ENCODE measurements around the gene POLR2J3. TPM values are rescaled to one million over a fixed set of nuclear protein-coding genes. Genes with fewer than 3 reads are reported as not detected.
"Not testable (repeated sequence)": the region's sequence is repeated elsewhere in the genome, so short reads cannot be mapped to it uniquely, and the experiment has no call there.

The POLR2J3 gene
- total RNA-seq, 1 experiment from 2014 or later = 14.0 TPM

DNA sequence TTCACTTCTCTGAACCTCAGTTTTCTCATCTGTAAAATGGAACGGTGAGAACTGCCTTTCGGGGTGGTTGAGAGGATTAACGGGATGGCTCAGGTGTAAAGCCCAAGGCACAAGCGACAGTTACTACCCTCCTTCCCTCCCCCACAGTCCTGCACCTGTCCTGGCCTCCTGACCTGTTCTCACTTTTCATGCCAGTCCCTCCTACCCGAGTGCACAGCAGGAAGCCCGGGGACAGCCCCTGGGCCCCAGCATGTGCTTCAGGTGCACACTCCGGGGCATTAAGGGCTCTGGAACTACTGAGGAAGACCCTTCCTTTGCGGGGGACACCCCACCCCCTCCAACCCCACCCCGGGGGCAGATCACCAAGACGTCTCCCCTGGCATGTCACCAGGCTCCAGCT, 43.5 kb upstream of the POLR2J3 start:
- TSS peak; percentile 50 for BruUV-seq (replicated peaks)
- H3K4me1 ChIP-seq (ENCODE audit: control insufficient read depth in 1 of 2, insufficient read depth in 2 of 2, low read length in 2 of 2); H4K20me1 ChIP-seq (ENCODE audit: insufficient read depth); H3K27me3 ChIP-seq (ENCODE audit: insufficient read depth, low read length); DNase-seq (ENCODE audit: low read depth, low spot score); intact Hi-C loops (cut with micrococcal nuclease); POLR2A ChIA-PET; H2AFZ ChIP-seq (ENCODE audit: low read depth, low read length, poor library complexity, severe bottlenecking); H3K9me3 ChIP-seq (ENCODE audit: control insufficient read depth in 1 of 2, insufficient read depth in 1 of 2, low read depth in 1 of 2, low read length in 2 of 2); CTCF ChIA-PET; H3K27ac ChIP-seq (ENCODE audit: low read depth, low read length); ATAC-seq; H3K9me2 ChIP-seq (ENCODE audit: insufficient read depth); H3K36me3 ChIP-seq (ENCODE audit: control insufficient read depth in 1 of 2, insufficient read depth in 2 of 2, low read length in 2 of 2); H3K4me2 ChIP-seq (ENCODE audit: low read length); H3K79me2 ChIP-seq (ENCODE audit: insufficient read depth, low read length); RAD21 ChIA-PET (ENCODE audit: low non-redundant PET in 1 of 2, low total read pairs in 2 of 2, uncharacterized antibody in 2 of 2, unreplicated experiment in 2 of 2); H3K4me3 ChIP-seq (replicated peaks in 1 of 2; ENCODE audit: low read depth in 1 of 2, low read length in 2 of 2); H3K9ac ChIP-seq (ENCODE audit: low read length): not testable (repeated sequence)

DNA sequence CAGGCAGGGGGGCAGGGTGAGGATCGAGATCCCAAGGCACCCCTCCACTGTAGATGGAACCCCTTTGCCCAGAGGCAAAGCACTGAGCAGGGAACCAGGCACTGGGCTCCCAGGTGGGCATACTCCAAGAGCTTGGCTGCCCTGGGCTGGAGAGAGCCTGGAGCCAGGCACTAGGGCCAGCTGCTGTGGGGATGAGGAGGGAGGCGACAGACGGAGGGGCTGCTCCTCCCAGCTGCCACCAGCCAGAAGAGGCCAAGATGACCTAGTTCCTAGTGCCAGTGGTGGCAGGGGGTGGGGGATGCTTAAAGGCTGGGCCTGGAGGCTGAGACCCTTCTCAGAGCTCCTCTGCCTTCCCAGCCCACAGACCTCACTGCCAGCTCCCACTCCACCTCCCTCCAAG, 42.5 kb upstream of the POLR2J3 start:
- DNase-seq (ENCODE audit: low read depth, low spot score); RAD21 ChIA-PET (ENCODE audit: low non-redundant PET in 1 of 2, low total read pairs in 2 of 2, uncharacterized antibody in 2 of 2, unreplicated experiment in 2 of 2); intact Hi-C loops (cut with micrococcal nuclease); H4K20me1 ChIP-seq (ENCODE audit: insufficient read depth); H3K27me3 ChIP-seq (ENCODE audit: insufficient read depth, low read length); POLR2A ChIA-PET; H3K79me2 ChIP-seq (ENCODE audit: insufficient read depth, low read length); CTCF ChIA-PET; H3K4me2 ChIP-seq (ENCODE audit: low read length); H2AFZ ChIP-seq (ENCODE audit: low read depth, low read length, poor library complexity, severe bottlenecking); H3K36me3 ChIP-seq (ENCODE audit: control insufficient read depth in 1 of 2, insufficient read depth in 2 of 2, low read length in 2 of 2); H3K4me3 ChIP-seq (replicated peaks in 1 of 2; ENCODE audit: low read depth in 1 of 2, low read length in 2 of 2); H3K4me1 ChIP-seq (ENCODE audit: control insufficient read depth in 1 of 2, insufficient read depth in 2 of 2, low read length in 2 of 2); H3K9me2 ChIP-seq (ENCODE audit: insufficient read depth); H3K9ac ChIP-seq (ENCODE audit: low read length); H3K27ac ChIP-seq (ENCODE audit: low read depth, low read length); H3K9me3 ChIP-seq (ENCODE audit: control insufficient read depth in 1 of 2, insufficient read depth in 1 of 2, low read depth in 1 of 2, low read length in 2 of 2); ATAC-seq; BruUV-seq (replicated peaks): not testable (repeated sequence)

DNA sequence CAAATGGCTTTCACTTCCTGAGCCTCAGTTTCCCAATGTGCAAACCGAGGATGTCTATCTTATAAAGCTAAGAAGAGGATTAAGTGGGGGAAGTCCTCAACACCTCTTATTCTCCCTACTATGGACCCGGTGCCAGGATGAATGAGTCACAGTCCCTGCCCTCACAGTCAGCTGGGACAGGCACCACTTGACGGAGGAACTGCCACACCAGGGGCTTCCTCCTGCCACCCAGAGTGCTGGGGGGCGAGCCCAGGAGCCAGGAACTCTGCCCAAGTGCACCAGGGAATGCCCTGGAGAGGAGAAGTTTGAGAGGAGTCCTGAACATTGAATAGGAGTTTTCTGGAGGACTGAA, 41.9 kb upstream of the POLR2J3 start:
- RAD21 ChIA-PET (ENCODE audit: low non-redundant PET in 1 of 2, low total read pairs in 2 of 2, uncharacterized antibody in 2 of 2, unreplicated experiment in 2 of 2); H3K27ac ChIP-seq (ENCODE audit: low read depth, low read length); CTCF ChIA-PET; DNase-seq (ENCODE audit: low read depth, low spot score); intact Hi-C loops (cut with micrococcal nuclease); H3K4me3 ChIP-seq (replicated peaks in 1 of 2; ENCODE audit: low read depth in 1 of 2, low read length in 2 of 2); POLR2A ChIA-PET; BruUV-seq (replicated peaks); H3K4me1 ChIP-seq (ENCODE audit: control insufficient read depth in 1 of 2, insufficient read depth in 2 of 2, low read length in 2 of 2); H3K4me2 ChIP-seq (ENCODE audit: low read length); H2AFZ ChIP-seq (ENCODE audit: low read depth, low read length, poor library complexity, severe bottlenecking); H3K9me2 ChIP-seq (ENCODE audit: insufficient read depth); H3K9me3 ChIP-seq (ENCODE audit: control insufficient read depth in 1 of 2, insufficient read depth in 1 of 2, low read depth in 1 of 2, low read length in 2 of 2); H3K27me3 ChIP-seq (ENCODE audit: insufficient read depth, low read length); H3K9ac ChIP-seq (ENCODE audit: low read length); H3K79me2 ChIP-seq (ENCODE audit: insufficient read depth, low read length); H3K36me3 ChIP-seq (ENCODE audit: control insufficient read depth in 1 of 2, insufficient read depth in 2 of 2, low read length in 2 of 2); ATAC-seq; H4K20me1 ChIP-seq (ENCODE audit: insufficient read depth): not testable (repeated sequence)

DNA sequence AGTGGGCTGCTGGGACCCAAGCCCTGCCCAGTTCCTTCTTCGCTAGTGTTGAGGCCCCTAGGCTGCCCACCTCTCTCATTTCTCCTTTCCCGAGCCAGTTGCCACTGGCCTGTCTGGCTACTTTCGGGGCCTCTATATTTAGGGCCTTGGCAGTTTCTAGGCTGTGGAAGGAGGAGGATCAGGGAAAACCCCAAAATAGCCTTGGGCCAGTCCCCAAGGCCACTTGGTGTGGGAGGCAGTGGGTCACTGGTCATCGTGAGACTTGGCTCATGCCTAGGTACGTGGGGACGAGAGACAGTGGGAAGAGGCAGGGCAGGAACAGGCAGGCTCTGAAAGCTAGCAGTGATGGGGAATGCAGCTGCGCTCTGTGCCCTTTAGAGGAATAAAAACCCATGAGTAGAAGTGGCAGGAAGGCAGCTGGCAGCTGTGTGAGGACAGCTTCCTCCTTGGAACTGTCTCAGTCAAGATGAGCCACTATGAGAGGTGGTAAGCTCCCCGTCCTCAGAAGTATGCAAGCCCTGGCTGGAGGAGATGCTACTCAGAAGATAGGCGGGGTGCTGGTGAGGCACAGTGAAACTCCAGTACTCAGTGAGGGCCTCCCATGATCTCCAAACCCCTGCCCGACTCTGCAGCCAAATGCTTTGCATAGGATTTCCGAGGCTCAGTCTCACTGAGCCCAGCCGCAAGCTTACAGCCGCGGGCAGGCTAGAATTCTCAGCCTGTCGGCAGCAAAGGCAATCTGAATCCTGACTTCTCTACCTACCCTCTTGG, 41.4 kb upstream of the POLR2J3 start:
- intact Hi-C loops (cut with micrococcal nuclease); POLR2A ChIA-PET; H3K36me3 ChIP-seq (ENCODE audit: control insufficient read depth in 1 of 2, insufficient read depth in 2 of 2, low read length in 2 of 2); H3K27ac ChIP-seq (ENCODE audit: low read depth, low read length); H3K9me2 ChIP-seq (ENCODE audit: insufficient read depth); H3K4me3 ChIP-seq (replicated peaks in 1 of 2; ENCODE audit: low read depth in 1 of 2, low read length in 2 of 2); H3K4me1 ChIP-seq (ENCODE audit: control insufficient read depth in 1 of 2, insufficient read depth in 2 of 2, low read length in 2 of 2); ATAC-seq; H4K20me1 ChIP-seq (ENCODE audit: insufficient read depth); CTCF ChIA-PET; H3K9me3 ChIP-seq (ENCODE audit: control insufficient read depth in 1 of 2, insufficient read depth in 1 of 2, low read depth in 1 of 2, low read length in 2 of 2); H3K79me2 ChIP-seq (ENCODE audit: insufficient read depth, low read length); BruUV-seq (replicated peaks); H3K27me3 ChIP-seq (ENCODE audit: insufficient read depth, low read length); DNase-seq (ENCODE audit: low read depth, low spot score); H3K9ac ChIP-seq (ENCODE audit: low read length); RAD21 ChIA-PET (ENCODE audit: low non-redundant PET in 1 of 2, low total read pairs in 2 of 2, uncharacterized antibody in 2 of 2, unreplicated experiment in 2 of 2); H3K4me2 ChIP-seq (ENCODE audit: low read length); H2AFZ ChIP-seq (ENCODE audit: low read depth, low read length, poor library complexity, severe bottlenecking): not testable (repeated sequence)
